HG03342 (cell line): ENCODE measurements around the gene IL24.

ENCODE experiments used
- ATAC-seq: cut with Tn5 transposase; IDR thresholded peaks from one replicate; pipeline ENCODE4 v1.9.1; 2021; ENCODE audit warnings: mild to moderate bottlenecking, moderate library complexity; ENCODE audit not compliant: unreplicated experiment

IL24 gene

DNA sequence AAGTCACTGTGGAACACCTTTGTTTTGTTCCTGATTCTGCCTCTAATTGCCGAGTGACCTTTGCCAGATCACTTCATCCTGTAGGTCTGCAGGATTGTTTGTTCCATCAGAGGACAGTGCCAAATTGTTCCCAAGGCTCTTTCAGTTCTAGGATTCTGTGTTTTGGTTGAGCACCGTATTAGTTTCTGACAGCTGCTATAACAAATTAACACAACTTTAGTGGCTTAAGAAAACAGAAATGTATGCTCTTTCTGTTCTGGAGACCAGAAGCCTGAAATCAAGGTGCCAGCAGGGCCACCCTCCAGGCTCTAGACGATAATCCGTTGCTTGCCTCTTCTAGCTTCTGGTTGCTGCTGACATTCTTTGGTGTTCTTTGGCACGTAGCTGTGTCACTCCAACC lies 52.4 kb downstream of the IL24 start:
- no peak for ATAC-seq

DNA sequence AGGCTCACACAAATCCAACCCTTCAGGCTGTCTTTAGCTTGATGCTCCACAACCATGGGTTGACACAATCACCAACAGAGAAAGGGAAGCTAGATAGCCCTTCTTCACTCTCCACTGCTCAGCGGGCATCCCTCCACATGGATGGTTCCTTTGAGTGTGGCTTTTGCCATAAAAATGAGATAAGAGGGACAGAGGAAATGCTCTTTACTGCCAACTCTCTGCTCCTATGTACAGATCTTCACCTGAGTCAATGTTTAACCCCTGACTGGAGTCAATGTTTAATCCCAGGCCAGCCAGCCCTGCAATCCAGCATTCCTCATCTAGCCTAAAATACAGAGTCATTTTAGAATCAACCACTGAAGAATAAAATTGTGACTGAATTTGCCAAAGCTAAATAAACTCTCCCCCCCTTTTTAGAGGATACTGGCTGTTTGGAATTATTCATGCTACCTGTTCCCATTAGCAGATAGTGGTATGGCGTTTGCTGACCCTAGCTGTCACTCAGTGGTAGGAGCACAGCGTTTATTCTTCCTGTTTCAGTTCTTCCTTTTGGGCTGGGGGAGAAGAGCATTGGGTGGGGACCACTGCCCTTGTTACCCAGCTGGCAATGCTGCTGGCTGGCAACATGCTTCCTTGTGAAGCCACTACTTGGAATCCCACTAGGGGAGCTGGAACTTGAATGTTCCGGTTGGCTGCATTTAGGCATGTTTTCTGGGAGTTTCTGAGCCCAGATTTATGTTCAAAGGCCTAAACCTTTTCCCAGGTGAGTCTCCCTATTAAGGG lies 54.3 kb downstream of the IL24 start:
- peak; percentile 36 for ATAC-seq

DNA sequence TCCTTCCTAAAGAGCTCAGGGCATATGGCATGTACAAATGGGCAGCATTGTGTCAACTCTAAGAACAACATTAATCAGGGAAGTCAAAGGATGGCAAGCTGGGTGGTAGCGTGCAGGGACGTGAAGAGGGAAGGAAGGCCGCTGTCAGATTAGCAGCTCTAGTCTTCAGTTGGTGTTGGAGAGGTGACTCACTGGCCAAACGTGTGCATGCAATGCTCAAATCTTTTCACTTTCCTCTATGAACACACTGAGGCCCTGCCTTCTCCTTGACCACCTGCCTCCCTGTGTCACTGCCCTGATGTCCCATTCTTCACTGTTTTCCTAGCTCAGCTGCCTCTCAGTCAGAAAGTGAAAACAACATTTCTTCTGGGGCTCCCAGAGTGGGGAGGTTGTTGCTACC lies 54.9 kb downstream of the IL24 start:
- ATAC-seq: no peak

GRCh38 chr1:206953126-206953525 lies 55.9 kb downstream of the IL24 start:
- no peak for ATAC-seq

DNA sequence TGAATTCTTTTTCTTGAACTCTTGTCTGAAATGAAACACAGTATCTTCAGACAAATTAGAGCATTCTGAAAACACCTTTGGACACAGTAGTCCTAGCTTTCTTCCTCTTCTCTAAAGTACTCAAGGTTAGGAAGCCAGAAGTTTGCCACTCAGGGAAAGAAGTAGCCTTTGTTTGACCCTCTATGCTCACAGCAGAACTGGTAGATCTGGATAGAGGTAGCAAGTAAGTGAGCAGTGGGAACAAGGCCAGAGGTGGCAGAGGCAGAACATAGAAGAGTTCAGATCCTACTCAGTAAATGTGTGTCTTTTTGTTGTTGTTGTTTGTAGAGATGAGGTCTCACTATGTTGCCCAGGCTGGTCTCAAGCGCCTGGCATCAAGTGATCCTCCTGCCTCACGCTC lies 56.4 kb downstream of the IL24 start:
- ATAC-seq: no peak
